GM12864 (cell line): ENCODE results near the gene SBF1.

Source experiments
- DNase-seq: peaks from one replicate; pipeline ENCODE4 v3.0.0-alpha.2; 2011; ENCODE audit warnings: low read depth
- H3K4me3 ChIP-seq: 2 replicates; pipeline ENCODE4 v1.5.1; 2011; ENCODE audit warnings: mild to moderate bottlenecking, low read depth, low read length, control low read depth
- TF ChIP-seq, protein P1 (sequence below): IDR thresholded peaks from 2 replicates; pipeline ENCODE4 v1.5.1; 2011; ENCODE audit warnings: low read depth, mild to moderate bottlenecking, moderate library complexity, low read length, control low read depth, inconsistent platforms; ENCODE audit errors: missing control alignments

Gene SBF1

GRCh38 chr22:50406416-50407170 is 68.2 kb downstream of the SBF1 start:
- H3K4me3 ChIP-seq: no peak overlapping the region
- DNase-seq: no peak
- TF ChIP-seq, protein P1, sequence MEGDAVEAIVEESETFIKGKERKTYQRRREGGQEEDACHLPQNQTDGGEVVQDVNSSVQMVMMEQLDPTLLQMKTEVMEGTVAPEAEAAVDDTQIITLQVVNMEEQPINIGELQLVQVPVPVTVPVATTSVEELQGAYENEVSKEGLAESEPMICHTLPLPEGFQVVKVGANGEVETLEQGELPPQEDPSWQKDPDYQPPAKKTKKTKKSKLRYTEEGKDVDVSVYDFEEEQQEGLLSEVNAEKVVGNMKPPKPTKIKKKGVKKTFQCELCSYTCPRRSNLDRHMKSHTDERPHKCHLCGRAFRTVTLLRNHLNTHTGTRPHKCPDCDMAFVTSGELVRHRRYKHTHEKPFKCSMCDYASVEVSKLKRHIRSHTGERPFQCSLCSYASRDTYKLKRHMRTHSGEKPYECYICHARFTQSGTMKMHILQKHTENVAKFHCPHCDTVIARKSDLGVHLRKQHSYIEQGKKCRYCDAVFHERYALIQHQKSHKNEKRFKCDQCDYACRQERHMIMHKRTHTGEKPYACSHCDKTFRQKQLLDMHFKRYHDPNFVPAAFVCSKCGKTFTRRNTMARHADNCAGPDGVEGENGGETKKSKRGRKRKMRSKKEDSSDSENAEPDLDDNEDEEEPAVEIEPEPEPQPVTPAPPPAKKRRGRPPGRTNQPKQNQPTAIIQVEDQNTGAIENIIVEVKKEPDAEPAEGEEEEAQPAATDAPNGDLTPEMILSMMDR: no peak

DNA sequence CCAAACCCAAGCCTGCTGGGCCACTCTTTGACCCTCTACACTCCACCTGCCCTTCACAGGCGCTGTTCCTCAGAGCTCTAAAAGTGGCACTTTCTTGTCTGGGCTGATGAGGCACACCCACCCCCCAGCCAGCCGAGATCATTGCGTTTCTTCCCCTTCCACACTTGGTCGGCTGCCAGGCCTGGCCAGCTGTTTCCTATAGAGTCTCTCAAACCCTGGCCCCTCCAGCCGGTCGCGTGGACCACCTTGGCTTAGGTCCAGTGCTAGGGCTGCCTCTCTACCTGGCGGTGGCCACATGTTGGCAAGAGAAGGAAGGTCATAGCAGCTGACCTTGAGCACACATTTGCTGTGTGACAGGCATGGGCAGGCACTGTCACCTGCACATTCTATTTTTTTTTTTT is 71.1 kb downstream of the SBF1 start:
- H3K4me3 ChIP-seq: no peak overlapping the region
- TF ChIP-seq, protein P1: no peak
- DNase-seq: no peak

DNA sequence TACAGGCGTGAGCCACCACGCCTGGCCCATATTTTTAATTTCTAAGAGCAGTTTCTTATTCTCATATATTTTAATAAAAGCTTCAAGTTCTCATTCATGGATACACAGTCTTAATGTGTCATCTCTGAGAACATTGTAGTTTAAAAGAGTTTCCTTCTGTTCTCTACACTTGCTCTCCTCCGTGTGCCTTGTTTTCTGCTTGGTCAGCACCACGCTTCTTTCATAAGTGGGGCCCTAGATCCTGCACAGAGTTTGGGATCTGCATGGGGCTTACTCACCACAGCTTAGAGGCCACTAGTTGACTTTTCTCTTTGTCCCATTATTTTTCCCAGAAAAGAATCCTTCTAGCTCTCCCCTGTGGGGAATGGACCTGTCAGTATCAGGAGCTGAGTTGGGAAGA is 72.9 kb downstream of the SBF1 start:
- TF ChIP-seq, protein P1: no peak
- DNase-seq: no peak
- no peak overlapping the region for H3K4me3 ChIP-seq

DNA sequence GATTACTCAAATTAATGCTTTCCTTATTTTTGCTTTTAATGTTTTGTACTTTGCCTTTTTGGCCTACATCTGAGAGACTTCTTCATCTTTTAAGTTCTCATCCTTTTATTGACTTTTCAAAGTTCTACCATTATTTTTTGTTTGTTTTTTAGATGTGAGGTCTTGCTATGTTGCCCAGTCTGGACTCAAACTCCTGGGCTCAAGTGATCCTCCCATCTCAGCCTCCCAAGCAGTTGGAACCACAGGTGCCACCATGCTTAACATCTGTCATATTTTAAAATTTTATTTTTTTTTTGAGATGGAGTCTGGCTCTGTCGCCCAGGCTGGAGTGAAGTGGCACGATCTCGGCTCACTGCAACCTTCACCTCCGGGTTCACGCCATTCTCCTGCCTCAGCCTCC is 73.9 kb downstream of the SBF1 start:
- no peak for DNase-seq
- TF ChIP-seq, protein P1: no peak
- H3K4me3 ChIP-seq: no peak overlapping the region

DNA sequence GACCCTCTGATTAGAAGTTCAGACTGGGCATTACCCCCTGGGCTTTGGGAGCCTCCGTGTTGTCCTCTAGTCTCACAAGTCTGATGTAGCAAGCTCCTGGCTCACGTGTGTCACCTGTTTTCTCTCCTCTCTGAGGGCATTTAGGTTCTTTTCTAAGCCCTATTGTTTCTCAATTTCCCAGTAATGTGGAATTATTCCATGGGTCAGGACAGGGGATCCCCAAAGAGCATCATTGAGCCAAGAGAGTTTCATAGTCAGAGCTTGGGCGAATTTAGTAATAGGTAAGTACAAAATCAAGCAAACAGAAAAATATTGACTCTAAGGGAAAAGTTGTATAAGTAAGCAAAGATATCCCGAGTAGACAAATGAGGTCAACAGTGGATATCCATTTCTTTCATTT is 74.4 kb downstream of the SBF1 start:
- DNase-seq: no peak
- no peak overlapping the region for H3K4me3 ChIP-seq
- TF ChIP-seq, protein P1: no peak

- TF ChIP-seq, protein P1: peak; percentile 50
- DNase-seq: no peak
- no peak overlapping the region for H3K4me3 ChIP-seq
These were observed 75.0 kb downstream of the SBF1 start for GRCh38 chr22:50399751-50400331.
